HCT116 (cell line): ENCODE measurements around the gene PCDHGC4. TPM values are rescaled to one million over a fixed set of nuclear protein-coding genes. Genes with fewer than 3 reads are reported as not detected.

ENCODE experiments used
- ATAC-seq: fragments of 200-7000 bp; cut with Tn5 transposase; 2 replicates; pipeline ENCODE4 v1.9.1; 2020; ENCODE audit warnings: mild to moderate bottlenecking, moderate library complexity
- BruUV-seq: library from RNA; stranded (reverse); fragments of 400-500 nt; replicated peaks from 2 replicates; lab custom pipeline; 2021; lab: Mats Ljungman, UMichigan
- CTCF ChIA-PET: fragments of 300-600 bp; sonication (Branson Sonifier 250); formaldehyde crosslinking; loops from one replicate; lab custom pipeline; 2021; ENCODE audit warnings: antibody characterized with exemption; lab: Charles Lee
- POLR2A ChIA-PET: fragments of 300-600, 350-600 bp; sonication (Branson Sonifier 250); formaldehyde crosslinking; loops from one replicate; lab custom pipeline; 2021; ENCODE audit warnings: antibody characterized with exemption; lab: Charles Lee
- RAD21 ChIA-PET, 2 experiments: fragments of 300-600 bp; sonication (Branson Sonifier 250); formaldehyde crosslinking; loops; one replicate each; lab custom pipeline; 2023; ENCODE audit warnings: low total read pairs in 2 of 2; ENCODE audit not compliant: uncharacterized antibody in 2 of 2, unreplicated experiment in 2 of 2, low non-redundant PET in 1 of 2; lab: Charles Lee
- DNase-seq: peaks from one replicate; pipeline ENCODE4 v3.0.0-alpha.2; 2010; ENCODE audit warnings: low read depth, low spot score
- H2AFZ ChIP-seq: fragments of 200-600 bp; shearing (Covaris generic), sonication (generic); 2 replicates; pipeline ENCODE4 v1.6.1; 2017; ENCODE audit warnings: low read depth, mixed run types, mixed read lengths, antibody characterized with exemption, low read length; ENCODE audit not compliant: poor library complexity, severe bottlenecking
- H3K27ac ChIP-seq: 2 replicates; pipeline ENCODE4 v1.5.1; 2012; ENCODE audit warnings: low read depth, low read length
- H3K27me3 ChIP-seq: fragments of 200-600 bp; sonication (generic); 2 replicates; pipeline ENCODE4 v1.6.1; 2016; ENCODE audit warnings: mixed run types, low read length, mixed read lengths; ENCODE audit not compliant: insufficient read depth
- H3K36me3 ChIP-seq, 2 experiments: fragments of 200-500 bp in 1 of 2; fragments of 200-600 bp in 1 of 2; sonication (Bioruptor generic) in 1 of 2; sonication (generic) in 1 of 2; 2 replicates each; pipeline versions ENCODE4 v1.5.1 to v1.6.1; 2014 to 2016; ENCODE audit warnings: low read length in 2 of 2, inconsistent platforms in 1 of 2, mixed read lengths in 1 of 2, mixed run types in 1 of 2; ENCODE audit not compliant: insufficient read depth in 2 of 2, control insufficient read depth in 1 of 2
- H3K4me1 ChIP-seq, 2 experiments: fragments of 200-600 bp in 1 of 2; sonication (generic) in 1 of 2; 2 replicates each; pipeline versions ENCODE4 v1.5.1 to v1.6.1; 2012 to 2017; ENCODE audit warnings: low read length in 2 of 2, inconsistent platforms in 1 of 2, mild to moderate bottlenecking in 1 of 2, mixed read lengths in 1 of 2, mixed run types in 1 of 2, moderate library complexity in 1 of 2; ENCODE audit not compliant: insufficient read depth in 2 of 2, control insufficient read depth in 1 of 2
- H3K4me2 ChIP-seq: fragments of 200-600 bp; sonication (generic); 2 replicates; pipeline ENCODE4 v1.6.1; 2017; ENCODE audit warnings: mixed run types, low read length, mixed read lengths
- H3K4me3 ChIP-seq, 2 experiments: fragments of 200-600 bp in 1 of 2; sonication (generic) in 1 of 2; replicated peaks in 1 of 2; 2 replicates each; pipeline ENCODE4 v1.5.1; 2011 to 2016; ENCODE audit warnings: low read length in 2 of 2, control low read depth in 1 of 2, low read depth in 1 of 2, mild to moderate bottlenecking in 1 of 2, mixed read lengths in 1 of 2, mixed run types in 1 of 2
- H3K79me2 ChIP-seq: fragments of 200-600 bp; sonication (generic); 2 replicates; pipeline ENCODE4 v1.6.1; 2017; ENCODE audit warnings: mild to moderate bottlenecking, mixed run types, low read length, moderate library complexity, mixed read lengths; ENCODE audit not compliant: insufficient read depth
- H3K9ac ChIP-seq: fragments of 200-600 bp; sonication (generic); 2 replicates; pipeline ENCODE4 v1.6.1; 2016; ENCODE audit warnings: low read length, mixed read lengths
- H3K9me2 ChIP-seq: fragments of 200-600 bp; sonication (generic), shearing (Covaris generic); 2 replicates; pipeline ENCODE4 v1.6.1; 2017; ENCODE audit warnings: mixed run types, mild to moderate bottlenecking, moderate library complexity; ENCODE audit not compliant: insufficient read depth
- H3K9me3 ChIP-seq, 2 experiments: fragments of 200-500 bp in 1 of 2; fragments of 200-600 bp in 1 of 2; sonication (Bioruptor generic) in 1 of 2; sonication (generic) in 1 of 2; 2 replicates each; pipeline ENCODE4 v1.6.1; 2014 to 2017; ENCODE audit warnings: low read length in 2 of 2, mixed read lengths in 2 of 2, inconsistent platforms in 1 of 2, low read depth in 1 of 2, mild to moderate bottlenecking in 1 of 2, mixed run types in 1 of 2, moderate library complexity in 1 of 2; ENCODE audit not compliant: control insufficient read depth in 1 of 2, insufficient read depth in 1 of 2
- H4K20me1 ChIP-seq: fragments of 200-600 bp; sonication (generic), shearing (Covaris generic); 2 replicates; pipeline ENCODE4 v1.6.1; 2017; ENCODE audit warnings: mixed run types, mild to moderate bottlenecking, moderate library complexity; ENCODE audit not compliant: insufficient read depth
- CBX3 ChIP-seq: IDR thresholded peaks from 2 replicates; pipeline ENCODE4 v1.6.1; 2012; ENCODE audit warnings: low read depth
- CEBPB ChIP-seq: IDR thresholded peaks from 2 replicates; pipeline ENCODE4 v1.6.1; 2012; ENCODE audit warnings: low read depth
- EGR1 ChIP-seq: IDR thresholded peaks from 2 replicates; pipeline ENCODE4 v1.6.1; 2012; ENCODE audit warnings: low read depth
- EZH2 ChIP-seq: fragments of 200-600 bp; sonication (generic); IDR thresholded peaks from 2 replicates; pipeline ENCODE4 v1.6.1; 2017; ENCODE audit warnings: antibody characterized with exemption, mixed run types
- EZH2phosphoT487 ChIP-seq: fragments of 200-600 bp; IDR thresholded peaks from 2 replicates; pipeline ENCODE4 v1.6.1; 2018; ENCODE audit warnings: antibody characterized with exemption, borderline replicate concordance
- FOSL1 ChIP-seq: IDR thresholded peaks from 2 replicates; pipeline ENCODE4 v1.6.1; 2012; ENCODE audit warnings: low read depth
- JUND ChIP-seq: IDR thresholded peaks from 2 replicates; pipeline ENCODE4 v1.6.1; 2012
- POLR2A ChIP-seq: IDR thresholded peaks from 2 replicates; pipeline ENCODE4 v1.7.0; 2011; ENCODE audit warnings: borderline replicate concordance; ENCODE audit not compliant: insufficient read depth, insufficient read length; ENCODE audit errors: extremely low read depth
- RAD21 ChIP-seq: IDR thresholded peaks from 2 replicates; pipeline ENCODE4 v1.6.1; 2012; ENCODE audit warnings: low read depth, mild to moderate bottlenecking
- SIN3A ChIP-seq: IDR thresholded peaks from 2 replicates; pipeline ENCODE4 v1.6.1; 2012; ENCODE audit warnings: low read depth
- SRF ChIP-seq: IDR thresholded peaks from 2 replicates; pipeline ENCODE4 v1.6.1; 2012; ENCODE audit warnings: low read depth
- TCF7L2 ChIP-seq: IDR thresholded peaks from 2 replicates; pipeline ENCODE4 v1.7.0; 2011; ENCODE audit warnings: borderline replicate concordance, inconsistent platforms; ENCODE audit not compliant: insufficient read depth, insufficient read length; ENCODE audit errors: extremely low read depth
- YY1 ChIP-seq: IDR thresholded peaks from 2 replicates; pipeline ENCODE4 v1.6.1; 2011; ENCODE audit warnings: low read length, low read depth, moderate library complexity, mild to moderate bottlenecking; ENCODE audit not compliant: insufficient replicate concordance; ENCODE audit errors: extremely low read depth
- intact Hi-C: fragments of 100-400 bp; cut with micrococcal nuclease; formaldehyde crosslinking; loops from 2 replicates; pipeline ENCODE4 v1.10.0; 2022
- total RNA-seq: library from RNA; stranded (reverse); gene quantifications from one replicate; pipeline ENCODE4 v1.2.1, GENCODE V29; 2021; ENCODE audit not compliant: unreplicated experiment
- TF ChIP-seq, protein P1 (sequence below), 3 experiments: fragments of 200-600 bp in 1 of 3; sonication (generic) in 1 of 3; IDR thresholded peaks in 2 of 3; conservative IDR thresholded peaks in 1 of 3; 2 replicates each; pipeline ENCODE4 v1.5.1; 2012 to 2017; ENCODE audit warnings: low read depth in 2 of 3, low read length in 2 of 3, antibody characterized with exemption in 1 of 3, borderline replicate concordance in 1 of 3, control low read depth in 1 of 3, mild to moderate bottlenecking in 1 of 3, mixed read lengths in 1 of 3, mixed run types in 1 of 3, moderate library complexity in 1 of 3; ENCODE audit not compliant: insufficient read depth in 1 of 3
- TF ChIP-seq, protein P2 (sequence below): IDR thresholded peaks from 2 replicates; pipeline ENCODE4 v1.6.1; 2012
- TF ChIP-seq, protein P3 (sequence below): IDR thresholded peaks from 2 replicates; pipeline ENCODE4 v1.6.1; 2012; ENCODE audit warnings: low read depth
- TF ChIP-seq, protein P4 (sequence below): IDR thresholded peaks from 2 replicates; pipeline ENCODE4 v1.6.1; 2012

PCDHGC4 gene
- total RNA-seq, 1 experiment from 2014 or later = 0.05 TPM

DNA sequence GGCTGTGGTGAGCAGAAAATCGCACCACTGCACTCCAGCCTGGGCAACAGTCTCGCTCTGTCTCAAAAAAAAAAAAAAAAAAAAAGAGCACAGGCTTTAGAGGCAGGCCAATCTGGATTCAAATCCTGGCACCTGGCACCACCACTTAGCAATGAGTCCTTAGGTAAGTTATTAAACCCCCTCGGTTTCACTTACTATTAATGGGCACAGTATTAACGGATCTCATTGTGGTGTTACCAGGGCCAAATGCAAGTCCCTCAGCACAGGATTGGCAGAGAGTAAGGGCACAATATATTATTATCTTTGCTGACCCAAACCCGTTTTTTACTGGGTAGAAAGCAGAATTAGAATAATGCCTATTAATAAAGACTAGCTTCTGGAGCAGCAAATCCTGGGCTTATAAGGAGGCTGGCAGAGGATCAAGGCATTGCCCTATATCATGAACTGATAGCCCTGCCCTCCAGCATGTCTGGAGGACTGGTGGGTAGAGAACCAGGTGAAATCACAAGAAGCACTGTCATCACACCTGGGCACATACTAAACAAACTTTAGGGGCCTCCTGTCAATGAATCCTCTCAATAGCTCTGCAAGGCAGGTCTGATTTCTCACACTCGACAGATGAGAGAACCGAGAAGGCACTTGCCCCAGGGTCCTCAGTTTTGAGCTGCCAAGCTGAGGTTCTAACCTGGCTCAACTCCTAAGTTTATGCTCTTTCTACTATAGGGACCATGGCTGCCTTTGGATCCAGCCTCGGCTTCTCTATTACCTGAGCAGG lies 21.7 kb downstream of the PCDHGC4 start:
- H3K36me3 ChIP-seq = no peaks in the 10 kb centered on the region
- RAD21 ChIA-PET = no interaction called here
- intact Hi-C loops = no loop called here
- H2AFZ ChIP-seq = no peak overlapping the region
- no peaks in the 10 kb centered on the region for H3K79me2 ChIP-seq
- no peaks in the 10 kb centered on the region for H3K4me1 ChIP-seq
- no peaks in the 10 kb centered on the region for H3K9me3 ChIP-seq
- H3K9me2 ChIP-seq = no peaks in the 10 kb centered on the region
- POLR2A ChIA-PET = interaction anchor here (1.1 kb wide), 1 partner anchor 15 kb away, joined by 3 read pairs; no protein-coding TSS in a partner anchor
- BruUV-seq = no TSS peak
- no peak for TF ChIP-seq FOSL1
- TF ChIP-seq SRF = no peak
- no peak for TF ChIP-seq EGR1
- TF ChIP-seq EZH2 = no peak
- TF ChIP-seq RAD21 = no peak
- no peak for TF ChIP-seq TCF7L2
- no peak for TF ChIP-seq YY1
- TF ChIP-seq JUND = no peak
- TF ChIP-seq, protein P1, sequence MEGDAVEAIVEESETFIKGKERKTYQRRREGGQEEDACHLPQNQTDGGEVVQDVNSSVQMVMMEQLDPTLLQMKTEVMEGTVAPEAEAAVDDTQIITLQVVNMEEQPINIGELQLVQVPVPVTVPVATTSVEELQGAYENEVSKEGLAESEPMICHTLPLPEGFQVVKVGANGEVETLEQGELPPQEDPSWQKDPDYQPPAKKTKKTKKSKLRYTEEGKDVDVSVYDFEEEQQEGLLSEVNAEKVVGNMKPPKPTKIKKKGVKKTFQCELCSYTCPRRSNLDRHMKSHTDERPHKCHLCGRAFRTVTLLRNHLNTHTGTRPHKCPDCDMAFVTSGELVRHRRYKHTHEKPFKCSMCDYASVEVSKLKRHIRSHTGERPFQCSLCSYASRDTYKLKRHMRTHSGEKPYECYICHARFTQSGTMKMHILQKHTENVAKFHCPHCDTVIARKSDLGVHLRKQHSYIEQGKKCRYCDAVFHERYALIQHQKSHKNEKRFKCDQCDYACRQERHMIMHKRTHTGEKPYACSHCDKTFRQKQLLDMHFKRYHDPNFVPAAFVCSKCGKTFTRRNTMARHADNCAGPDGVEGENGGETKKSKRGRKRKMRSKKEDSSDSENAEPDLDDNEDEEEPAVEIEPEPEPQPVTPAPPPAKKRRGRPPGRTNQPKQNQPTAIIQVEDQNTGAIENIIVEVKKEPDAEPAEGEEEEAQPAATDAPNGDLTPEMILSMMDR (IDR thresholded peaks at IDR 0.05 in 2 of 3, conservative IDR thresholded peaks at IDR 0.05 in 1 of 3; ENCODE audit: borderline replicate concordance in 1 of 3, insufficient read depth in 1 of 3, low read depth in 2 of 3, low read length in 2 of 3) = no peak
- TF ChIP-seq, protein P2, sequence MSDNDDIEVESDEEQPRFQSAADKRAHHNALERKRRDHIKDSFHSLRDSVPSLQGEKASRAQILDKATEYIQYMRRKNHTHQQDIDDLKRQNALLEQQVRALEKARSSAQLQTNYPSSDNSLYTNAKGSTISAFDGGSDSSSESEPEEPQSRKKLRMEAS = no peak
- no peak for TF ChIP-seq CBX3
- TF ChIP-seq CEBPB = no peak
- TF ChIP-seq, protein P3, sequence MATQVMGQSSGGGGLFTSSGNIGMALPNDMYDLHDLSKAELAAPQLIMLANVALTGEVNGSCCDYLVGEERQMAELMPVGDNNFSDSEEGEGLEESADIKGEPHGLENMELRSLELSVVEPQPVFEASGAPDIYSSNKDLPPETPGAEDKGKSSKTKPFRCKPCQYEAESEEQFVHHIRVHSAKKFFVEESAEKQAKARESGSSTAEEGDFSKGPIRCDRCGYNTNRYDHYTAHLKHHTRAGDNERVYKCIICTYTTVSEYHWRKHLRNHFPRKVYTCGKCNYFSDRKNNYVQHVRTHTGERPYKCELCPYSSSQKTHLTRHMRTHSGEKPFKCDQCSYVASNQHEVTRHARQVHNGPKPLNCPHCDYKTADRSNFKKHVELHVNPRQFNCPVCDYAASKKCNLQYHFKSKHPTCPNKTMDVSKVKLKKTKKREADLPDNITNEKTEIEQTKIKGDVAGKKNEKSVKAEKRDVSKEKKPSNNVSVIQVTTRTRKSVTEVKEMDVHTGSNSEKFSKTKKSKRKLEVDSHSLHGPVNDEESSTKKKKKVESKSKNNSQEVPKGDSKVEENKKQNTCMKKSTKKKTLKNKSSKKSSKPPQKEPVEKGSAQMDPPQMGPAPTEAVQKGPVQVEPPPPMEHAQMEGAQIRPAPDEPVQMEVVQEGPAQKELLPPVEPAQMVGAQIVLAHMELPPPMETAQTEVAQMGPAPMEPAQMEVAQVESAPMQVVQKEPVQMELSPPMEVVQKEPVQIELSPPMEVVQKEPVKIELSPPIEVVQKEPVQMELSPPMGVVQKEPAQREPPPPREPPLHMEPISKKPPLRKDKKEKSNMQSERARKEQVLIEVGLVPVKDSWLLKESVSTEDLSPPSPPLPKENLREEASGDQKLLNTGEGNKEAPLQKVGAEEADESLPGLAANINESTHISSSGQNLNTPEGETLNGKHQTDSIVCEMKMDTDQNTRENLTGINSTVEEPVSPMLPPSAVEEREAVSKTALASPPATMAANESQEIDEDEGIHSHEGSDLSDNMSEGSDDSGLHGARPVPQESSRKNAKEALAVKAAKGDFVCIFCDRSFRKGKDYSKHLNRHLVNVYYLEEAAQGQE = no peak
- no peak for TF ChIP-seq EZH2phosphoT487
- TF ChIP-seq SIN3A = no peak
- TF ChIP-seq, protein P4, sequence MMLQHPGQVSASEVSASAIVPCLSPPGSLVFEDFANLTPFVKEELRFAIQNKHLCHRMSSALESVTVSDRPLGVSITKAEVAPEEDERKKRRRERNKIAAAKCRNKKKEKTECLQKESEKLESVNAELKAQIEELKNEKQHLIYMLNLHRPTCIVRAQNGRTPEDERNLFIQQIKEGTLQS = no peak
- TF ChIP-seq POLR2A = no peak
- ATAC-seq (no peak), DNase-seq (no peak)
- H4K20me1 ChIP-seq = no peaks in the 10 kb centered on the region
- no peak overlapping the region for H3K9ac ChIP-seq
- CTCF ChIA-PET = interaction anchor here (1.5 to 1.7 kb wide), 2 partner anchors 14 to 57 kb away, joined by 4 read pairs; no protein-coding TSS in a partner anchor
- H3K4me3 ChIP-seq = no peak overlapping the region
- no peak overlapping the region for H3K27ac ChIP-seq
- H3K4me2 ChIP-seq = no peak overlapping the region
- no peaks in the 10 kb centered on the region for H3K27me3 ChIP-seq
